ENCODE data around the gene C1orf159.
"Not testable (repeated sequence)": the region's sequence is repeated elsewhere in the genome, so short reads cannot be mapped to it uniquely, and the experiment has no call there.

Gene C1orf159

GRCh38 chr1:1149416-1149815 is 33.5 kb upstream of the C1orf159 start:
- no peak for DNase-seq

- DNase-seq: no peak
Measured at GRCh38 chr1:1148569-1148968, 32.7 kb upstream of the C1orf159 start.

- no peak for DNase-seq
Measured at GRCh38 chr1:1148061-1148460, 32.2 kb upstream of the C1orf159 start.

DNA sequence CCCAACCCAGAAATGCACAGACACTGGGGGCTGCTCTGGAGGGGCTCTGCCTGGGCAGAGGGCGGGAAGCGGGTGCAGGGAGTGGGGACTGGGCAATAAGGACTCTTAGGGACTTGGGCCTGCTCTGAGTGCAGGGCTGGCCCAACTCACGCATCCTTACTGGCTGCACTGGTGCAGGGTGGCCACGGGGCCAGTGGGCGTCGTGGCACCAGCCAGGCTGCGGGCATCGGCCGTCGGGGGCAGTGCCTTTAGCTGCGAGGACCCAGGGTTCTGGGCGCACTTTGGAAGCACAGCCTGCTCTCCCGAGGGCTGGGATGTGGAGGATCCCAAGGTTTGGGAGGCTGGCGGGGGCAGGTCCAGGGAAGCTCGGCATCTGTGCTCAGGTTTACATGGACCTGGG is 30.7 kb upstream of the C1orf159 start:
- DNase-seq: no peak

GRCh38 chr1:1146026-1146425 is 30.1 kb upstream of the C1orf159 start:
- DNase-seq: no peak

- no peak for DNase-seq
Measured at GRCh38 chr1:1145547-1145914, 29.6 kb upstream of the C1orf159 start.

DNA sequence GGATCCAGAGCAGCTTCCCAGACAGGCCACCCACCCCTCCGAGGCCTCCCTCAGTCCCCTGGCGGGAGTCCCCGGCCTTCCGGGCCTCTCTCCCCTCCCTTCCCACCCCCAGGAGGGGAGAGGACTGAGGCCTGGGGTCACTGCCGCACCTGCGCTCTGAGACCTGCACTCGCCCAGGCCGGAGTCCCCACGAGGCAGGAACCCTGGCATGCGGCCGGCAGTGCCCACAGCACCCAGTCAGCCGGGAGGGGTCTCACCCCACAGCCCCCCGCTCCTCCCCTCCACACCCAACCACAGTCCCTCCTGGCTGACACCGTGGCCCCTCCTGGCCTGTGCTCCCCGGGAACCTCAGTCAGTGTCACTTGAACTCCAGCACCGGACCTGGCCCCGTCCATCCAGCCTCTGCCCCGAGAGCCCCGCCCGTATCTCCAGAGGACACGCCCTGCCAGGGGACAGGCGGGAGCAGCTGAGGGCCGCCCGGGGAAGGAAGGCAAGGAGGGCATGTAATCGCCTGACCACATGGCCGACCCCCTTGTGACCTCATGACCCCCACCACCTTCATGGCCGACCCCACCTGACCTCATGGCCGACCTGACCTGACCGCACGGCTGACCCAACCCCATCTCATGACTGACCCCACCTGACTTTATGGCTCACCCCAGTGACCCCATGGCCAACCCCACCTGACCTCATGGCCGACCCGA is 29.1 kb upstream of the C1orf159 start:
- DNase-seq: no peak

- DNase-seq: peak; percentile 47
Measured at GRCh38 chr1:1144122-1144842, 28.4 kb upstream of the C1orf159 start.

DNA sequence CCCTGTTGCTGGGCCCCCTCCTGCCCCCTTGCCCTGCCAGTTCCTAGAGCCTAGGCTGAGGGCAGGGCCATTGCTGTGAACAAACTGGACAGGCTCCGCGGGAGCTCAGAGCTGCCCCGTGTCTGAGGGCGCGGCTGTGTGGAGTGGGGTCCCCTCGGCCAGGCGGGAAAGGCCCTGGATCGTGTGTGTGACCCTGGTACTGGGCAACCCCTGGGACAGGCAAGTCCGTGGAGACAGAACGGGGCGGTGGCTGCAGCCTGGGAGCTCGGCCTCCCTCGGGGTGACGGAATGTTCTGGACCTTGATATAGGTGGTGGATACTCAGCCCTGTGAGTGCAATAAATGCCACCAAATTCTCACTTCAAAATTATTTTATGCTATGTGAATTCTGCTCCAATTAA is 27.7 kb upstream of the C1orf159 start:
- DNase-seq: no peak

DNA sequence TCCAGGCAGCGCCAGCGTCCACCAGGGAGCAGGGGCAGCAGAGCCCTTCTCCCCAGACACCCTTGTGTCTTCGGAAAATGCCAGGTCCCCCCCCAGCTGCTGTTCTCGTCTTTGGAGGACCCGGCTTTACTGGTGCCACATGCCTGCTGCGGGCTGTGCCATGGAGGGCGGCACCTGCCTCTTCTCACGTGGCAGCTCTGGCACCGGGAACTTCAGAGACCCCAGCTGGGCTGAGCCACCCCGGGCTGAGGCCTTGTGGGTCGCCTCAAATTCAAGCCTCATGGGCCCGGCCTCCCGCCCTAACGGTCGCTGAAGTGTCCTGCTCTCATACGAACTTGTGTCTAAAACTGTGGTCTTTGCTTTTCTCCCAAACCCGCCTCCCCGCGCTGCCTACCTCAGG is 27.0 kb upstream of the C1orf159 start:
- DNase-seq: no peak

DNA sequence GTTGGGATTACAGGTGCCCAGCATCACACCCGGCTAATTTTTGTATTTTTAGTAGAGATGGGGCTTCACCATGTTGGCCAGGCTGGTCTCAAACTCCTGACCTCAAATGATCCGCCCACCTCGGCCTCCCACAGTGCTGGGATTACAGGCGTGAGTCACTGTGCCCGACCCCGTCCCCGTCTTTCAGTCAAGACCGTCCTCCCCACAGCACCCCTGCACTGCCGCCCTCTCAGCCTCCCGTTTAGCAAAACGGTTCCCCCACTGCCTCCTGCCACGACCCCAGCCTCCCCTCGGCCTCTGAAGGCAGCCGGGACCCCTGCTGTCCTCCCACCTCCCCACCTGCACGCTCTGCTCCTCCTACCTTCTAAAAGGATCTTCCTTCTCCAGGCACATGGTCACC is 26.5 kb upstream of the C1orf159 start:
- DNase-seq: not testable (repeated sequence)

DNA sequence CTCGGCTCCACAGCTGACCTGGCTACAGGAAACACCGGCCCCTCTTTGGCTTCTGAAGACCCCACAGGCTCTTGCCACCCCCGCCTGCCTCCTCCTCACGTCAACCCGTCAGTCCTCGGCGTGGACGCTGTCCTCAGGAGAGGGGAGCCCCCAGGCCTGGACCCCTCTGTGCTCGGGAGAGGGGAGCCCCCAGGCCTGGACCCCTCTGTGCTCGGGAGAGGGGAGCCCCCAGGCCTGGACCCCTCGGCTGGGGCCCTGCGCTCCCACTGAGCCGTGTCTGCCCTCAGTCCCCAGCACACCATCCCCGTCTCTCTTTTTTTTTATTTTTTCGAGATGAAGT is 26.0 kb upstream of the C1orf159 start:
- DNase-seq: no peak

GRCh38 chr1:1141244-1141910 is 25.5 kb upstream of the C1orf159 start:
- no peak for DNase-seq

- DNase-seq: no peak
Measured at GRCh38 chr1:1140673-1141072, 24.8 kb upstream of the C1orf159 start.

GRCh38 chr1:1137256-1138045 is 21.6 kb upstream of the C1orf159 start:
- peak; percentile 57 for DNase-seq

GRCh38 chr1:1136547-1137230 is 20.8 kb upstream of the C1orf159 start:
- DNase-seq: no peak

DNA sequence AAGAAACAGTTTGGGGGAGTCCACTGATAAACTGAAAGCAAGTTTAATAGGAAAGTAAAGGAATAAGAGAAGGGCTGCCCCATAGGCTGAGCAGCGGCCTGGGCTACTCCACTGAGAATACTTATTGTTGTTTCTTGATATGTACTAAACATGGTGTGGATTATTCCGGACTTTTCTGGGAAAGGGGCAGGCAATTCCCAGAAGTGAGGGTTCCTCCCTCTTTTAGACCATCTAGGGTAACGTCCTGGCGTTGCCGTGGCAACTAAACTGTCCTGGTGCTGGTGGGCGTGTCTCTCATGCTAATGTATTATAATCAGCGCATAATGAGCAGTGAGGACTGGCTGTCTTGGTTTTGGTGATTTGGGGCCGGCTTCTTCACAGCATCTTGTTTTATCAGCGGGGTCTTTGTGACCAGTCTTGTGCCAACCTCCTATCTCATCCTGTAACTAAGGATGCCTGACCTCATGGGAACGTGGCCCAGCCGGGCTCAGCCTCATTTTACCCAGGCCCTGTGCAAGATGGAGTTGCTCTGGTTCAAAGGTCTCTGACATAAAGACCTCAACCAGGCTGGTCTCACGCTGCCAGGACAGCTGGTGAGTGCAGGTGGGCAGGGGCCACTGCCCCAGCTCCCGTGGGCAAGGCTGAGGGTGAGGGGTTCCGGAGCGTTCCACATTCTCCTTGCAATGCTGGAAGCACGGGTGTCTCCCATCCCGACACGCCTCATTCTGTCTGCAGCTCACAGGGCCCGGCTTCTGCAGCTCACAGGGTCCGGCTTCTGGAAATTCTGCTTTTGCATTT is 19.6 kb upstream of the C1orf159 start:
- no peak for DNase-seq

DNA sequence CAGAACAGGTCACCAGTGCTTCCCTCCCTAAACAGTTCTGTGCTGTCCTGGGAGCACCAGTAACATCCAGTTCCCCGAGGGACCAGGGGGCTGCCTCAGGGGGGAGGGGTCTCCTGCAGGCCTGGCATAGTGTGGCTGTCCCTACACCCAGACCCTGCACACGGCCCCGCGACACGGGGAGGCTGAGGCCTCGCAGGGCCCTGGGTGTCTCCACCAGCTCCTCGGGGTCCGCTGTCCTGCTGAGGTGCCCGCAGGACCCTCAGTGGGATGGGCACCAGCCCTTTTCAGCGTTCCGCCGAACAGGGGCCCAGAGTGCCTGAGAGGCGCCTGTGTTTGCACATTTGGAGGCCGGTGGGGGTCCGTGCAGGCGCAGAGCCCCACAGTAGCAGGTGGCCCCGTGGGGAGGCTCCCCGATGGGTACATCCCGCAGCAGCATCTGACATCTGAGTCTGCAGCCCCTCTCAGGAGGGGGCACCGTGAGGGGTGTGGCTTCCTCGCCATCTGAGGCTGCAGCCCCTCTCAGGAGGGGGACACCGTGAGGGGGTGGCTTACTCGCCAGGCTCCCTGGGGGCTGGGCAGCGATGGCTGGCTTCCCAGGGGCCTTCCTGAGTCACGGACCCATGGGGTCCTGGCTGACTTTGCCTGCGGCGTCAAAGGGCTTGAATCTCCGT is 18.5 kb upstream of the C1orf159 start:
- no peak for DNase-seq

DNA sequence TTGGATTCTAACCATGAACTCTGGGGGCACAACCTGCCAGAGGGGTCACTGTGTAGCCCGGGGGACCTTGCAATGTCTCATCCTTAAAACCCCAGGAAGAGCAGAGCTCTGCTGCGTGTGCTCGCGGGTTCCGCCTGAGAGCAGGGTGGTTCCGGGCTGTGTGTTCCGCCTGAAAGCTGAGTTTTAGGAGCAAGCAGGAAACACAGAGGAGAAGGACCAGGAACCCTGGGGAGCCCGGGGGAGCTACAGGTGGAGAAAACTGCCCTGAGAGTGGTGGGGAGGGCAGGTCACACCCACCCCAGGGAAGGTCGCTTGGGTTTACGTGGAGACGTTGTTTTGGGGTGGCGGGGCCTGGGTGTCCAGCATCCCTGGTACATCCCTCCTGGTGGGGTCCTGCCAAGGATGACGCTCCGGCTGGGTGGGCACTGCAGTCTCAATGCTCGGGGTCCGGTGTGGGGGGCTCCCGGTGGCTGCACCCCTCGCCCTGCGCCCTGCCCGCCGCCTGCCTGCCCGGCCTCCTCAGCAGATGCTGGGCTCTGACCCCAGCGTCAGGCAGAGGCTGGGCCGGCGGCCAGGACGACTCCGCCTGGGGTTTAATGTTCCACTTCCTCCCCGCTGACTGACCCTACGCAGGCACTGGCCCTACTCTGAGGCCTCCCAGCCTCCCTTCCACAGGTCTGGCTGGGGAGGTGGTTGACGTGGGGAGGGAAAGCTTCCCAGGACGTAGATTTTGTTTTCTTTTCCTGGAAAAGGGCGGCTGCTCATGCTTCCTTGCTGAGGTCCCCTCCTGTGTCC is 17.3 kb upstream of the C1orf159 start:
- no peak for DNase-seq
